RPMI8226 (cell line): Measurements from ENCODE around the gene WNT9B.
"Not testable (repeated sequence)": the region's sequence is repeated elsewhere in the genome, so short reads cannot be mapped to it uniquely, and the experiment has no call there.

Source experiments
- DNase-seq: peaks from one replicate; pipeline ENCODE4 v3.0.0-alpha.2; 2015

The WNT9B gene

GRCh38 chr17:46917041-46917440 is 65.7 kb downstream of the WNT9B start:
- DNase-seq: no peak

- no peak for DNase-seq
These were observed 66.1 kb downstream of the WNT9B start for GRCh38 chr17:46917516-46917915.

GRCh38 chr17:46921962-46922361 is 70.6 kb downstream of the WNT9B start:
- not testable (repeated sequence) for DNase-seq

GRCh38 chr17:46922487-46922803 is 71.1 kb downstream of the WNT9B start:
- no peak for DNase-seq

- DNase-seq: peak; percentile 92
These were observed 71.6 kb downstream of the WNT9B start, which contains the start of gene GOSR2 for GRCh38 chr17:46922804-46923635. Gene GOSR2, plus strand, starts transcription at chr17:46923160. Its CDS starts 33 bp downstream, at chr17:46923193.

- DNase-seq: peak; percentile 66
These were observed 73.9 kb downstream of the WNT9B start for GRCh38 chr17:46925185-46925868.

GRCh38 chr17:46928467-46929261 is 77.3 kb downstream of the WNT9B start:
- no peak for DNase-seq

- no peak for DNase-seq
These were observed 78.0 kb downstream of the WNT9B start for GRCh38 chr17:46929413-46929812.

- DNase-seq: no peak
These were observed 78.7 kb downstream of the WNT9B start for GRCh38 chr17:46930051-46930450.

- DNase-seq: no peak
These were observed 80.2 kb downstream of the WNT9B start for GRCh38 chr17:46931596-46931995.

- no peak for DNase-seq
These were observed 84.4 kb downstream of the WNT9B start for GRCh38 chr17:46935658-46936266.
